HUES6 (cell line): Measurements from ENCODE around the gene GPN2.
"Not testable (repeated sequence)": the region's sequence is repeated elsewhere in the genome, so short reads cannot be mapped to it uniquely, and the experiment has no call there.

Experiments
- H3K27ac ChIP-seq: 2 replicates; pipeline ENCODE4 v1.7.0; 2013; ENCODE audit warnings: low read depth, mild to moderate bottlenecking, low read length, inconsistent platforms
- H3K27me3 ChIP-seq: 2 replicates; pipeline ENCODE4 v1.6.1; 2013; ENCODE audit warnings: low read length; ENCODE audit not compliant: control insufficient read depth, insufficient read depth
- H3K36me3 ChIP-seq: 2 replicates; pipeline ENCODE4 v1.6.1; 2013; ENCODE audit warnings: low read length; ENCODE audit not compliant: control insufficient read depth, insufficient read depth
- H3K4me1 ChIP-seq: 2 replicates; pipeline ENCODE4 v1.6.1; 2013; ENCODE audit warnings: low read length; ENCODE audit not compliant: control insufficient read depth, insufficient read depth
- H3K4me3 ChIP-seq: 2 replicates; pipeline ENCODE4 v1.5.1; 2013; ENCODE audit warnings: low read depth, low read length
- H3K9ac ChIP-seq: one replicate; pipeline ENCODE4 v1.6.1; 2013; ENCODE audit warnings: mild to moderate bottlenecking, low read length
- H3K9me3 ChIP-seq: 2 replicates; pipeline ENCODE4 v1.6.1; 2013; ENCODE audit warnings: low read depth, low read length; ENCODE audit not compliant: control insufficient read depth, insufficient read depth

The GPN2 gene

DNA sequence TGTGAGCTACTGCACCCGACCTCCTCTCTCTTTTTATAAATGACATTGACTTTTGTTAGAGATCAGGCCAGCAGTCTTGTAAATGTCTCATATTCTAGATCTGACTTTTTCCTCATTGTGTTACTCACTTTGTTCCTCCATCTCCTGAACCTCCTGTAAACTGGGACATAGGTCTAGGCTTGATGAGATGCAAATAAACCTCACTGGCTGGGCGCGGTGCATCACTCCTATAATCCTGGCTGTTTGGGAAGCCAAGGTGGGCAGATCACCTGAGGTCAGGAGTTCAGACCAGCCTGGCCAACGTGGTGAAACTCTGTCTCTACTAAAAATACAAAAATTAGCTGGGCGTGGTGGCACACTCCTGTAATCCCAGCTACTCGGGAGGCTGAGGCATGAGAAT, 42.3 kb downstream of the GPN2 start:
- H3K27ac ChIP-seq, H3K4me3 ChIP-seq, H3K4me1 ChIP-seq, H3K9ac ChIP-seq, H3K9me3 ChIP-seq, H3K27me3 ChIP-seq: not testable (repeated sequence)
- H3K36me3 ChIP-seq, result peaks cover 61% of the 10 kb centered on the region

DNA sequence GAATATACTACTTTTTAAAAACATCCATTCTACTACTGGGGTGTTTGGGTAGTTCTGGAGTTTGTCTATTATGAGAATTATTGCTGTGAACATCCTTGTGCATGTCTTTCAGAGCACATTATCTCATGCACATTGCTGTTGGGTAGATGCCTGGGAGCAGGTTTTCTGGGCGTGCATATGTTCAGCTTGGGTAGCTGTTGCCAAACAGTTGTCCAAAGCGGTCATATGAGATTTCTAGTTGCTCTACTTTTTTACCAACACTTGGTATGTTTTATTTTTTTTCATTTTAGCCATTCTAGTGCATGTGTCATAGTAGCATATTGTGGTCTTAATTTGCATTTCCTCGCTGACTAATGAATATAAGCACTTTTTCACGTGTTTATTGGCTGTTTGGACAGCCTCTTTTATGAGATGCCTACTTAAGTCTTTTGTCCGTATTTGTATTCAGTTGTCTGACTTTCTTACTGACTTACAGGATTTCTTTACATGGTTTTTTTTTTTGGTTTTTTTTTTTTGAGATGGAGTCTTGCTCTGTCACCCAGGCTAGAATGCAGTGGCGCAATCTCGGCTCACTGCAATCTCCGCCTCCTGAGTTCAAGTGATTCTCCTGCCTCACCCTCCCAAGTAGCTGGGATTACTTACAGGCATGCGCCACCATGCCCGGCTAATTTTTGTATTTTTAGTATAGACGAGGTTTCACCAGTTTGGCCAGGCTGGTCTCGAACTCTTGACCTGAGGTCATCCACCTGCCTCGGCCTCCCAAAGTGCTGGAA, 45.5 kb downstream of the GPN2 start:
- no peaks in the 10 kb centered on the region for H3K4me1 ChIP-seq
- H3K27ac ChIP-seq, result no peak overlapping the region
- no peaks in the 10 kb centered on the region for H3K9me3 ChIP-seq
- no peak overlapping the region for H3K4me3 ChIP-seq
- peaks cover 50% of the 10 kb centered on the region for H3K36me3 ChIP-seq
- no peak overlapping the region for H3K9ac ChIP-seq
- H3K27me3 ChIP-seq, result no peaks in the 10 kb centered on the region

DNA sequence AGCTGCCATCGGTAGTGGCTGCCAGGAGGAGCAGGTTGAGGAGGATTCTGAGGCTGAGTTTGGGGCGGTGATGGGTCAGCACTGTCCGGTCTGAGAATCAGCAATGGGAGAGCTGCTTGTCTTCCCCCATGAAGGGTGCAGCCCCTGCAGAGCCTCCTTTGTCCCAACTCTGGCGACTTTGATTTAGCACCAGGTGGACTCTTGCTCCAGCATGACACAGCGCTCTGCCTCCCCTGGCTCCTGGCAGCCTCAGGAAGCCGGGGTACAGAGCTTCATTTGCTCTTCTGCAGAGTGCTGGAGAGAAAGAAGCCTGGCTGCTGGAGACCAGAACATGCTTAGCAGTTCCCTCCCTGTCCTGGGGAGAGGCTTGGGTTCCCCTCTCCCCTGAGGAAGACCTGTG, 50.3 kb downstream of the GPN2 start:
- H3K4me3 ChIP-seq, result no peak overlapping the region
- H3K36me3 ChIP-seq, result peaks cover 45% of the 10 kb centered on the region
- no peaks in the 10 kb centered on the region for H3K4me1 ChIP-seq
- H3K27ac ChIP-seq, result no peak overlapping the region
- H3K9me3 ChIP-seq, result no peaks in the 10 kb centered on the region
- H3K9ac ChIP-seq, result no peak overlapping the region
- no peaks in the 10 kb centered on the region for H3K27me3 ChIP-seq

DNA sequence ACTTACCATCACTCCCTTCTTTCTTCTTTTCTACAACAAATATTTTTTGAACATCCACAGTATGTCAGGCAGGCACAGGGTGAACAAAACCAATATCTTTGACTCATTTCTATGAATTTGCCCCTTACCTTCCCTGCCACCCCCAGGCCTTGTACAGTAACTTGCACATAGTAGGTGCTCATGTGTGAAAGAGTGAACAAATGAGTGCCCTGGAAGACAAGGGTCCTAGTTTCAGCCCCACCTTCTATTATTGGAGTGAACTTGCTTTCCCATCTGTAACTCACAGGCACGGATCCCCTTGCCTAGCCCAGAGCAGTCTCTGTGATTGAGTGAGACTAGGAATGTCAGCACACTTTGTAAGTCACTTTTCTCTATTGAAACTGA, 50.8 kb downstream of the GPN2 start:
- no peaks in the 10 kb centered on the region for H3K4me1 ChIP-seq
- H3K27me3 ChIP-seq, result no peaks in the 10 kb centered on the region
- no peak overlapping the region for H3K9ac ChIP-seq
- no peak overlapping the region for H3K4me3 ChIP-seq
- peaks cover 50% of the 10 kb centered on the region for H3K36me3 ChIP-seq
- H3K27ac ChIP-seq, result no peak overlapping the region
- H3K9me3 ChIP-seq, result no peaks in the 10 kb centered on the region

DNA sequence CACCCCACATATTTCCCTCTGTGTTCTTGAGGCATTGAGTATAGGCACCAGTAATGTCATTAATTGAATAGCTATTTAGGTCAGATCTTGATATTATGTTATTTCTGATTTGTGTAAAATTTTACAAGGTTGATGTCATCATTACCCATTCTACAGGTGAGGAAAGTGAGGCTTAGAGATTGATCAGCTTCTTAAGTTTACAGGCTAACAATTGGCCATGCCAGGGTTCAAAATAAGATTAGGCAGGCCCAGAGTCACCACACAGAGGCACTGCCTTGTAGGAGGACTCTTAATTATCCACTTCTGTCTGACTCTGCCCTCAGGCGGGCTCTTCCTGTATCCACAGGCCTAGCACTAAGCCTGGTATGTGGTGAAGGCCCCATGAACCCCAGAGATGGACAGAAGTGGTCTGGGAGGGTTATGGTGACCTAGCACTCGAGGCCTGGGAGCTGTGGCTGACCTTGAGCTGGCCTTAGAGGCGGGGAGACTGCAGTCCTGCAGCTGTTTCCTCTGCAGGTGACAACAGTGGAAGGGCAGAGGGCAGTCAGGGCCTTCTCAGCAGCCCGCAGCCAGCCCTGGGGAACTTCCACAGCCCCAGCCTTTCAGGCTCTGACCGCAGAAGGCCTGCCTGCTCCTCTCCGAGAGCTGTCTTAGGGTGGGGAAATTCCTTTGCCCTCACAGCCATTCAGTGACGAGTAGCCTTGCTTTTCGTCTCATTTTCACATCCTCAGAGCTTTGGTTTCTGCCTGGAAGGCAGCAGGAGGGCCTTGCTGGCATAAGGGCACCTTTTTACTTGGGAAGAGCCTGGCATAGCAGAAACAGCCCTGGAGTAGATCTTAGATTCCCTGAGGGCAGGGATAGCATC, 51.4 kb downstream of the GPN2 start:
- no peaks in the 10 kb centered on the region for H3K4me1 ChIP-seq
- no peak overlapping the region for H3K27ac ChIP-seq
- no peak overlapping the region for H3K4me3 ChIP-seq
- H3K27me3 ChIP-seq, result no peaks in the 10 kb centered on the region
- H3K9me3 ChIP-seq, result no peaks in the 10 kb centered on the region
- no peak overlapping the region for H3K9ac ChIP-seq
- peaks cover 54% of the 10 kb centered on the region for H3K36me3 ChIP-seq

DNA sequence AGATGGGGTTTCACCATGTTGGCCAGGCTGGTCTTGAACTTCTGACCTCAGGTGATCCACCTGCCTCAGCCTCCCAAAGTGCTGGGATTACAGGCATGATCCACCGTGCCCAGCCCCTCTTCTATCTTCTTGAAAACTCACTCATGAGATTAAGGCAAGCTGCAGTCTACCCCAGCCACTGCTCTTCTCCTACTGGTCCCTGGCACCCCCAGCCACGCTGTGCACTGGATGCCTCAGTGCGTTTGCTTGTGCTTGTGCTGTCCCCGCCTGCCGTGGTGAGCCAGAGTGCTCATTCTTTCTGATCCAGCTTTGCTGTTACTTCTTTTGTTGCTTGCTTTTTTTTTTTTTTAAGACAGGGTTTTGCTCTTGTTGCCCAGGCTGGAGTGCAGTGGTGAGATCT, 52.4 kb downstream of the GPN2 start:
- not testable (repeated sequence) for H3K9ac ChIP-seq, H3K27ac ChIP-seq, H3K9me3 ChIP-seq, H3K4me1 ChIP-seq, H3K4me3 ChIP-seq, H3K27me3 ChIP-seq
- H3K36me3 ChIP-seq, result peaks cover 61% of the 10 kb centered on the region

DNA sequence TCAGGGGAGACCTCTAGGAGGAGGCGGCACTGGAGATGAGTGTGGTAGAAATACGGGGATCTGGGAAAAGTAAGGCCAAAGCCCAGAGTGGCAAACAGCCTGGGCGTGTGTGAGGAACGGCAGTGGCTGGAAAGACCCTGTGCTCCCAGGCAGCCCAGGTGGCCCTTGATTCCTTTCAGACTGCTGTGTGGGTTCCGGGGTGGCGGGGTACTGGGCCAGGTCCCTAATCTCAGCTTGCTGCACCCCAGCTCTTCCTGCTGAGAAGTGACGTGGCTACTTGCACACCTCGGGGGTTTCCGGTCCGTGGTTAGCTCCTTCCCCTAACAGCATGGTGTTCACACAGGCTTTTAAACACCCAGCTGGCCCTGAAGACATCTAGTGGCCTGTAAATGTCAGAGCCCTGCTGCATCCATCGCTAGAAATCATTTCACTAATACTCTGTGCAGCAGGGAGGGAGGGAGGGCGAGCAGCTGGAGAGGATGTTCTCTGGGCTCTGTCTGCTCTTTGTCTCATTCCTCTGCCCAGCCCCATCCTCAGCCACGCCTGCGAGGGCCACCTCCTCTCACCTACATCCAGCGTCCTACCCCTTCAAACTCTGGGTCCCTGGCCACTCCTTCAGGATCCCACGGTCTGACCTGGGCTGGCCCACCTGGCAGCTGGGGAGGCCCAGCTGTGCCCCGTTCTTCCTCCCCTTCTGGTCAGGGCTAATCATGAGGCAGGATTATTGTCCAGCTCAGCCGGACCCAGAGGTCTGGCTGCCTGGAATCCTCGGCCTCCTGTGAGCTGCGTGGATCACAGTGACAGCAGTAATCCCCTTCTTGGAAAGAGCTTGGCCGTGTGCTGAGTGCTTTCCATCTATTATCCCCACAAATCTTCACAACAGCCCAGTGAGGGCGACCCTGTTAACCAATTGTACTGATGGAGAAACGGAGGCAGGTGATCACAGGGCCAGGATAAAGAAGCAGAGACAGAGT, 56.4 kb downstream of the GPN2 start:
- H3K36me3 ChIP-seq, result peaks cover 65% of the 10 kb centered on the region
- no peak overlapping the region for H3K9ac ChIP-seq
- no peaks in the 10 kb centered on the region for H3K27me3 ChIP-seq
- H3K4me1 ChIP-seq, result peaks cover 4% of the 10 kb centered on the region; the same call in 1 of the 2 replicates
- no peak overlapping the region for H3K27ac ChIP-seq
- no peak overlapping the region for H3K4me3 ChIP-seq
- no peaks in the 10 kb centered on the region for H3K9me3 ChIP-seq

DNA sequence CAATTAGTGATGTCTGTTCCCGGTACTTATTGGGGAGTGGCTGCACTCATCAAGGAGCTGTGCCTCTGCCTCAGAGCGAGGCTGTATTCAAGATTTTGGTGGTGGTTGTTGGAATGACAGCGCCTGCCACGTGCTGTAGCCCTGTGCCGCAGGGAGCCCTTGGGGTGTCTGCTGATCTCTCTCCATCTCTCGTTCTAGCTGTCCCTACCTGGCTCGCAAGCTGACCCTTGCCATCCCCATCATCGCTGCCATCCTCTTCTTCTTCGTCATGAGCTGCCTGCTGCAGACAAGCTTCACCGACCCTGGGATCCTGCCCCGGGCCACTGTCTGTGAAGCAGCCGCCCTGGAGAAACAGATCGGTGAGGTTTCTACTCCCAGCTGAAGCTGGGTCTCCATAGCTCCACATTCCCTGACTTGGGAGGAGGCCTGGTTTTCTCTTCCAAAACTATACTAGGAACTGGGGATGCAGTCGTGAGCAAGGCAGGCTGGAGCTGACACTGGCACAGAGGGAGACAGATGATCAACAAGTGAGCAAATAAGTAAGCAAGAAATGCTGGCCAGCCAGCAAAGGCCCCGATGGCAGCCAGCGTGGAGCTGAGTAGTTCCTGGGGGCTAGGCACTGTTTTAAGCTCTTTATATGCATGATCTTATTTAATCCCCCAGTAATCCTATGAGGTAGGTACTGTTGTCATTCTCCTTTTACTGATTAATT, 57.7 kb downstream of the GPN2 start:
- Histone ChIP-seq H3K4me3 (no peak overlapping the region), H3K27me3 (no peaks in the 10 kb centered on the region), H3K4me1 (peaks cover 10% of the 10 kb centered on the region; the same call in 1 of the 2 replicates), H3K36me3 (peaks cover 63% of the 10 kb centered on the region), H3K9ac (peak overlapping the region; percentile 22), H3K9me3 (no peaks in the 10 kb centered on the region), H3K27ac (no peak overlapping the region)

DNA sequence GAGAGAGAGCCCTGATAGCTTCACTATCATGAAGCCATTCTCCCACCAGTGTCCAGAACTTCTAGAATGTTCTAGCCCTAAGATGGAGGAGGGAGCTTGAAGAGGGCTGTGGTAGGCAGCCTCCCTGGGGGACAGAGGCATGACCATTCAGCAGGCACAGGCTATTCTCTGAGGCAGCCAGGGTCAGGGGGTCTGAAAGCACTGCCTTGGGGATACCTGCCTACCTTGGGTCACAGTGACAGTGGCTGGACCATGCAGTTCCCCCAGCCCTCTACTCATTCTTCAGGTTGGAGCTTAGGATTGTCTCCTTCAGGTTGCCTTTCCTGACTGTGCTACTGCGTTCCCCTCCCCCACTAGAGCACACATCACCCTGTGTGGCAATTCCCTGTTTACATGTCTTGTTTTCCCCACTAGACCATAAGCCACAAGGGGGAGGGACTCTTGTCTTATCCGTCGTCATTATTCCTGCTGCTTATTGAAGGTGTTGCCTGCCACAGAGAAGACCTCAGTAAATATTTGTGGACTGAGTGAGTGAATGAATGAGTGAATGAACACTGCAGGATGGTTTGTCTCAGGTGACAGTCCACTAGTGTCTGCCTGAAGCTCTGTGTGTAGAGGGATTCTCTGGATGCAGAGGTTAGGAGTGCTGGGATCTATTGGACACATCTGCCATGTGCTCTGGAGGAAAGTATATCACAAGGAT, 58.4 kb downstream of the GPN2 start:
- Histone ChIP-seq H3K27ac (no peak overlapping the region), H3K9me3 (no peaks in the 10 kb centered on the region), H3K9ac (peak overlapping the region; percentile 22), H3K4me3 (no peak overlapping the region), H3K4me1 (peaks cover 12% of the 10 kb centered on the region; the same call in 1 of the 2 replicates), H3K27me3 (no peaks in the 10 kb centered on the region), H3K36me3 (peaks cover 63% of the 10 kb centered on the region)

DNA sequence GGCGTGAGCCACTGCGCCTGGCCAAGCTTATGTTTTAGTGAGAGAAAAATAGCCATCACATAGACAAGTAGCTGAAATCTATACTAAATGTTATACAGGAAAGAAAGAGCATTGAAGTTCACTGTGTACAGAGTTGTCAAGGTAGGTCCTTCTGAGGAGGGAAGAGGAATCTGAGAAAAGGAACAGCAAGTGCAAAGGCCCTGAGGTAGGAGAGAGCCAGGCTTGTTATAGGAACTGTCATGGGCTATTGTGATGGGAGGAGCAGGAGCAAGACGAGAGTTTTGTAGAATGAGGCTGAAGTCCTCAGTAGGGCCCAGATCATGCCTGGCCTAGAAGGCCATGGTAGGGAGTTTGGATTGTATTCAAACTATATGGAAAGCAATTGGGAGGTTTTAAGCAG, 59.0 kb downstream of the GPN2 start:
- Histone ChIP-seq H3K9ac (no peak overlapping the region), H3K36me3 (peaks cover 60% of the 10 kb centered on the region), H3K4me1 (peaks cover 15% of the 10 kb centered on the region), H3K27ac (no peak overlapping the region), H3K27me3 (no peaks in the 10 kb centered on the region), H3K9me3 (no peaks in the 10 kb centered on the region), H3K4me3 (no peak overlapping the region)
